Gastrocnemius medialis (tissue), 4 donors: ENCODE results near the gene GSTT2.

ENCODE experiments used
- POLR2A ChIP-seq, 2 donors: fragments of 450-650 bp; IDR thresholded peaks; one replicate each; pipeline ENCODE4 v1.6.1; 2017; ENCODE audit warnings: antibody characterized with exemption in 2 of 2, mild to moderate bottlenecking in 2 of 2, moderate library complexity in 2 of 2
- TF ChIP-seq, protein P1 (sequence below), 5 experiments: fragments of 450-650 bp in 3 of 5; fragments of 200-600 bp in 2 of 5; sonication (generic) in 2 of 5; IDR thresholded peaks in 4 of 5; conservative IDR thresholded peaks in 1 of 5; 1 replicate in 4 of 5; 2 replicates in 1 of 5; pipeline ENCODE4 v1.5.1; 2016 to 2019; ENCODE audit warnings: antibody characterized with exemption in 5 of 5, mild to moderate bottlenecking in 3 of 5, moderate library complexity in 3 of 5

DNA sequence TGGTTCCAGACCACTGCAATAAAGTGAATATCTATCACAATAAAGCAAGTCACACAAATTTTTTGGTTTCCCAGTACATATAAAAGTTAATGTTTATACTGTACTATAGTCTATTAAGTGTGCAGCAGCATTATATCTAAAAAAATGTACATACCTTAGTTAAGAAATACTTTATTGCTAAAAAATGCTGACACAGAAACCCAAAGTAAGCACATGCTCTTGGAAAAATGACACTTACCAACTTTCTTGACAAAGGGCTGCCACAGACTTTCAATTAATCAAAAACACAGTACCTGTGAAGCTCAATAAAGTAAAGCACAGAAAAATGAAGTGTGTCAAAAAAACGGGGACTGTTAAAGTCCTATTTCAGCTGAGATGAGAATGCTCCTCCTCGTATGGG, 48.1 kb downstream of the GSTT2 start:
- TF ChIP-seq, protein P1, sequence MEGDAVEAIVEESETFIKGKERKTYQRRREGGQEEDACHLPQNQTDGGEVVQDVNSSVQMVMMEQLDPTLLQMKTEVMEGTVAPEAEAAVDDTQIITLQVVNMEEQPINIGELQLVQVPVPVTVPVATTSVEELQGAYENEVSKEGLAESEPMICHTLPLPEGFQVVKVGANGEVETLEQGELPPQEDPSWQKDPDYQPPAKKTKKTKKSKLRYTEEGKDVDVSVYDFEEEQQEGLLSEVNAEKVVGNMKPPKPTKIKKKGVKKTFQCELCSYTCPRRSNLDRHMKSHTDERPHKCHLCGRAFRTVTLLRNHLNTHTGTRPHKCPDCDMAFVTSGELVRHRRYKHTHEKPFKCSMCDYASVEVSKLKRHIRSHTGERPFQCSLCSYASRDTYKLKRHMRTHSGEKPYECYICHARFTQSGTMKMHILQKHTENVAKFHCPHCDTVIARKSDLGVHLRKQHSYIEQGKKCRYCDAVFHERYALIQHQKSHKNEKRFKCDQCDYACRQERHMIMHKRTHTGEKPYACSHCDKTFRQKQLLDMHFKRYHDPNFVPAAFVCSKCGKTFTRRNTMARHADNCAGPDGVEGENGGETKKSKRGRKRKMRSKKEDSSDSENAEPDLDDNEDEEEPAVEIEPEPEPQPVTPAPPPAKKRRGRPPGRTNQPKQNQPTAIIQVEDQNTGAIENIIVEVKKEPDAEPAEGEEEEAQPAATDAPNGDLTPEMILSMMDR (IDR thresholded peaks at IDR 0.05 in 4 of 5, conservative IDR thresholded peaks at IDR 0.05 in 1 of 5): no peak
- TF ChIP-seq POLR2A (IDR thresholded peaks at IDR 0.05): no peak
